Neural progenitor cell (in vitro differentiated cells): ENCODE measurements around the gene ZBTB42.

Source experiments
- EZH2 ChIP-seq: fragments of 200-600 bp; sonication (generic); IDR thresholded peaks from 2 replicates; pipeline ENCODE4 v1.6.1; 2017; ENCODE audit warnings: antibody characterized with exemption, mild to moderate bottlenecking, moderate library complexity
- TF ChIP-seq, protein P1 (sequence below): fragments of 200-600 bp; sonication (generic); IDR thresholded peaks from 2 replicates; pipeline ENCODE4 v1.5.1; 2017; ENCODE audit warnings: antibody characterized with exemption, mild to moderate bottlenecking

DNA sequence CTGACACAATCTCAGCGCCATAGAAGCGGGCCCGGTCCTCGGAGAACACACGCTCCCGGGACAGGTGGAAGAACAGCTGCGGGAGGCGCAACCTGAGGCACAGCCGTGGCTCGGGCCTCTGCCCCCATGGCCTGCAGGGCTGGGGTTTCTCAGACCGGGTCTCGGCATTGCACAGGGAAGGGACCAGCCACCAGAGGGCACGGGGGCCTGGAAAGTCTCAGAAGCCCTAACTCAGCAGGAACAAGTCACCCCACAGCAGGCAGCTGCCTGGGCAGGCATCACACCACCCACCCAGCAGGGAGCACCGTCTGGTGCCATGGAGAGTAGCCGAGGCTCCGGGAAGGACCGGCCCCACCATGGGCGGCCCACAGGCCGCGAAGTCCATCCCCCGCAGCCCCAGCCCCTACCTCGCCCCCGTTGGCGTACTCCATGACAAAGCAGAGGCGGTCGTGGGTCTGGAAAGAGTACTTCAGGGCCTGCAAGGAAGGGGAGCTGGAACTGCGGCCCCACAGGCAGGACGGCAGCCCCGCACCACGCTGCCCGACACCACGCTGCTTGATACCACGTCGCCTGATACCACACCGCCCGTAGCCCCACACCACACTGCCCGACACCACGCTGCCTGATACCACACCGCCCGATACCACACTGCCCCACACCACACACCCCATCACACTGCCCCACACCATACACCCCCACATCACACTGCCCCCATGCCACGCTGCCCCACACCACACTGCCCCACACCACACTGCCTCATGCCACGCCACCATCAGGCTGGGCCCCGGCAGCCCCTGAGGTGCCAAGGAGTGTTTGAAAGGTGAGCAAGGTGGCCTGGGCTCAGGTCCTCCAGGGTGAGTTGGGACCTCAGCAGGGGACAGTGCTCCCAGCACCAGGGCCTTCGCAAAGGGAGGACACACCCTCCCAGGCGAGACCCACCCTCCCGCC lies 27.1 kb upstream of the ZBTB42 start:
- TF ChIP-seq, protein P1, sequence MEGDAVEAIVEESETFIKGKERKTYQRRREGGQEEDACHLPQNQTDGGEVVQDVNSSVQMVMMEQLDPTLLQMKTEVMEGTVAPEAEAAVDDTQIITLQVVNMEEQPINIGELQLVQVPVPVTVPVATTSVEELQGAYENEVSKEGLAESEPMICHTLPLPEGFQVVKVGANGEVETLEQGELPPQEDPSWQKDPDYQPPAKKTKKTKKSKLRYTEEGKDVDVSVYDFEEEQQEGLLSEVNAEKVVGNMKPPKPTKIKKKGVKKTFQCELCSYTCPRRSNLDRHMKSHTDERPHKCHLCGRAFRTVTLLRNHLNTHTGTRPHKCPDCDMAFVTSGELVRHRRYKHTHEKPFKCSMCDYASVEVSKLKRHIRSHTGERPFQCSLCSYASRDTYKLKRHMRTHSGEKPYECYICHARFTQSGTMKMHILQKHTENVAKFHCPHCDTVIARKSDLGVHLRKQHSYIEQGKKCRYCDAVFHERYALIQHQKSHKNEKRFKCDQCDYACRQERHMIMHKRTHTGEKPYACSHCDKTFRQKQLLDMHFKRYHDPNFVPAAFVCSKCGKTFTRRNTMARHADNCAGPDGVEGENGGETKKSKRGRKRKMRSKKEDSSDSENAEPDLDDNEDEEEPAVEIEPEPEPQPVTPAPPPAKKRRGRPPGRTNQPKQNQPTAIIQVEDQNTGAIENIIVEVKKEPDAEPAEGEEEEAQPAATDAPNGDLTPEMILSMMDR, result no peak
- no peak for TF ChIP-seq EZH2
